GM12878 (cell line): ENCODE data around the gene ADH1A. TPM values are rescaled to one million over a fixed set of nuclear protein-coding genes. Genes with fewer than 3 reads are reported as not detected.

Experiments
- ATAC-seq: fragments of 200-7000 bp; cut with Tn5 transposase; 3 replicates; pipeline ENCODE4 v1.9.1; 2020; ENCODE audit warnings: mild to moderate bottlenecking, moderate library complexity
- BruUV-seq: library from RNA; stranded (reverse); fragments of 400-500 nt; replicated peaks from 2 replicates; lab custom pipeline; 2021; lab: Mats Ljungman, UMichigan
- CTCF ChIA-PET: fragments of 300-600 bp; sonication (Branson Sonifier 250); formaldehyde crosslinking; extraction: SDS; loops from one replicate; lab custom pipeline; 2021; ENCODE audit warnings: inconsistent platforms; lab: Yijun Ruan, JAX
- POLR2A ChIA-PET: fragments of 350-600 bp; formaldehyde crosslinking; extraction: SDS; loops from one replicate; lab custom pipeline; 2021; ENCODE audit warnings: inconsistent platforms; lab: Charles Lee
- RAD21 ChIA-PET: fragments of 300-600 bp; sonication (Branson Sonifier 250); formaldehyde crosslinking; loops from one replicate; lab custom pipeline; 2023; ENCODE audit warnings: antibody characterized with exemption; ENCODE audit not compliant: unreplicated experiment; lab: Charles Lee
- SMC1A ChIA-PET: fragments of 300-600 bp; sonication (Branson Sonifier 250); formaldehyde crosslinking; loops from one replicate; lab custom pipeline; 2023; ENCODE audit not compliant: unreplicated experiment, uncharacterized antibody; lab: Charles Lee
- DNase-seq: peaks from one replicate; pipeline ENCODE4 v3.0.0-alpha.2; 2011; ENCODE audit warnings: low read depth, low spot score
- FAIRE-seq: peaks from 3 replicates; lab custom pipeline; 2011; peaks lifted over from hg19 to GRCh38; lab: Jason Lieb, UNC
- H2AFZ ChIP-seq: 2 replicates; pipeline ENCODE4 v1.6.0; 2011; ENCODE audit warnings: low read depth, low read length, control low read depth; ENCODE audit not compliant: control insufficient read depth
- H3K27ac ChIP-seq: 2 replicates; pipeline ENCODE4 v1.5.1; 2011; ENCODE audit warnings: control low read depth; ENCODE audit not compliant: control insufficient read depth, insufficient read depth
- H3K27me3 ChIP-seq, 2 experiments: replicated peaks in 1 of 2; 2 replicates each; pipeline versions ENCODE4 v1.6.0 to v1.6.1; 2011; ENCODE audit warnings: low read length in 1 of 2; ENCODE audit not compliant: control insufficient read depth in 2 of 2, insufficient read depth in 2 of 2
- H3K36me3 ChIP-seq, 2 experiments: 2 replicates each; pipeline ENCODE4 v1.5.1; 2011; ENCODE audit warnings: low read length in 1 of 2; ENCODE audit not compliant: control insufficient read depth in 2 of 2, insufficient read depth in 2 of 2
- H3K4me1 ChIP-seq: 2 replicates; pipeline ENCODE4 v1.6.1; 2011; ENCODE audit warnings: mild to moderate bottlenecking, low read length, moderate library complexity, mixed read lengths; ENCODE audit not compliant: control insufficient read depth, insufficient read depth
- H3K4me2 ChIP-seq: 2 replicates; pipeline ENCODE4 v1.6.0; 2011; ENCODE audit warnings: control low read depth; ENCODE audit not compliant: control insufficient read depth, insufficient read depth
- H3K4me3 ChIP-seq: fragments of 200-600 bp; sonication (generic); 2 replicates; pipeline ENCODE4 v1.5.1; 2016
- H3K79me2 ChIP-seq: 2 replicates; pipeline ENCODE4 v1.6.0; 2011; ENCODE audit warnings: low read length; ENCODE audit not compliant: control insufficient read depth, insufficient read depth
- H3K9ac ChIP-seq: 2 replicates; pipeline ENCODE4 v1.8.0; 2011; ENCODE audit warnings: low read length, control low read depth, mixed read lengths; ENCODE audit not compliant: control insufficient read depth, insufficient read depth
- H3K9me3 ChIP-seq: replicated peaks from 3 replicates; pipeline ENCODE4 v1.5.1; 2011; ENCODE audit warnings: mild to moderate bottlenecking, low read length; ENCODE audit not compliant: control insufficient read depth, insufficient read depth
- H4K20me1 ChIP-seq: 2 replicates; pipeline ENCODE4 v1.6.0; 2011; ENCODE audit not compliant: control insufficient read depth, insufficient read depth
- HDAC2 ChIP-seq: fragments of 200-600 bp; sonication (generic); IDR thresholded peaks from 2 replicates; pipeline ENCODE4 v1.6.1; 2017
- JUND ChIP-seq: IDR thresholded peaks from 2 replicates; pipeline ENCODE4 v1.6.1; 2012; ENCODE audit warnings: low read depth, mild to moderate bottlenecking, low read length, improper control_type of control experiment, moderate library complexity
- KLF5 ChIP-seq: fragments of 450-650 bp; IDR thresholded peaks from 2 replicates; pipeline ENCODE4 v1.6.1; 2014; ENCODE audit warnings: mild to moderate bottlenecking; ENCODE audit not compliant: partially characterized antibody
- NRF1 ChIP-seq: conservative IDR thresholded peaks from 2 replicates; pipeline ENCODE4 v1.6.1; 2011; ENCODE audit warnings: mild to moderate bottlenecking, low read depth, low read length, improper control_type of control experiment
- PAX8 ChIP-seq: fragments of 450-650 bp; IDR thresholded peaks from 2 replicates; pipeline ENCODE4 v1.6.1; 2017; ENCODE audit warnings: mild to moderate bottlenecking, moderate library complexity
- TAF1 ChIP-seq: IDR thresholded peaks from 2 replicates; pipeline ENCODE4 v1.6.1; 2011; ENCODE audit warnings: mild to moderate bottlenecking, low read depth, low read length, borderline replicate concordance
- ZNF207 ChIP-seq: fragments of 450-650 bp; IDR thresholded peaks from 2 replicates; pipeline ENCODE4 v1.6.1; 2014; ENCODE audit warnings: antibody characterized with exemption, mild to moderate bottlenecking, borderline replicate concordance
- ZNF274 ChIP-seq: IDR thresholded peaks from one replicate; pipeline ENCODE4 v1.8.0; 2011; ENCODE audit not compliant: insufficient read length, insufficient read depth
- WGBS: methylation state at CpG from one replicate; pipeline ENCODE4 v1.1.6; 2016; ENCODE audit warnings: low lambda C conversion rate; ENCODE audit not compliant: insufficient replicate concordance, insufficient coverage; ENCODE audit errors: missing lambda C conversion rate; 5-methylcytosine and 5-hydroxymethylcytosine counted together
- in situ Hi-C: fragments of 300-500 bp; cut with MboI; formaldehyde crosslinking; loops from 9 replicates; pipeline ENCODE4 v1.14.3; 2018; ENCODE audit warnings: mixed read lengths
- intact Hi-C: fragments of 100-400 bp; cut with micrococcal nuclease; formaldehyde crosslinking; loops from one replicate; pipeline ENCODE4 v1.14.2; 2022; ENCODE audit not compliant: unreplicated experiment
- polyA plus RNA-seq, 11 experiments: library from polyadenylated mRNA; depleted of rRNA in 4 of 11; unstranded in 6 of 11; stranded (reverse) in 5 of 11; fragments of >200 nt; fragmentation: Nextera tagmentation in 4 of 11; fragmentation: Illumina TruSeq in 1 of 11; extraction: Ambion mirVana in 4 of 11; extraction: Trizol in 1 of 11; gene quantifications; 1 replicate in 1 of 11; 2 replicates in 10 of 11; pipeline versions ENCODE4 v1.2.1 to v1.2.3, GENCODE V29; 2011 to 2016; ENCODE audit warnings: inconsistent platforms in 2 of 11, missing spikeins in 2 of 11, low read depth in 1 of 11
- total RNA-seq, 4 experiments: library from RNA; depleted of rRNA in 3 of 4; stranded (reverse); fragments of >200 nt in 3 of 4; fragmentation: Illumina TruSeq in 1 of 4; extraction: Trizol in 1 of 4; gene quantifications; 2 replicates each; pipeline versions ENCODE4 v1.2.1 to v1.2.3, GENCODE V29; 2013 to 2021
- TF ChIP-seq, protein P1 (sequence below): fragments of 450-650 bp; formaldehyde crosslinking; IDR thresholded peaks from 2 replicates; pipeline ENCODE4 v1.4.0; 2020; ENCODE audit warnings: mild to moderate bottlenecking, moderate library complexity

The ADH1A gene
- total and polyA plus RNA-seq, 10 of the 15 experiments (the other 5 are each of a cell fraction or from before 2014, with no cell fraction given), result not detected

- FAIRE-seq (no peak), DNase-seq (no peak), ATAC-seq (no peak)
- H3K4me2 ChIP-seq, result no peak overlapping the region
- no peaks in the 10 kb centered on the region for H3K9me3 ChIP-seq
- in situ Hi-C loops, result no loop called here
- intact Hi-C loops, result no loop called here
- no peaks in the 10 kb centered on the region for H3K4me1 ChIP-seq
- no peaks in the 10 kb centered on the region for H3K27me3 ChIP-seq
- no peak overlapping the region for H2AFZ ChIP-seq
- ChIA-PET CTCF (no interaction called here), SMC1A (no interaction called here), POLR2A (no interaction called here), RAD21 (no interaction called here)
- H3K79me2 ChIP-seq, result no peaks in the 10 kb centered on the region
- no peak overlapping the region for H3K4me3 ChIP-seq
- 36% methylated on average over 4 of the region's 4 CpGs for WGBS
- H3K9ac ChIP-seq, result no peak overlapping the region
- BruUV-seq, result no TSS peak
- TF ChIP-seq NRF1 (no peak), ZNF207 (no peak), PAX8 (no peak), TAF1 (no peak), KLF5 (no peak), HDAC2 (no peak), ZNF274 (no peak), JUND (no peak)
- TF ChIP-seq, protein P1, sequence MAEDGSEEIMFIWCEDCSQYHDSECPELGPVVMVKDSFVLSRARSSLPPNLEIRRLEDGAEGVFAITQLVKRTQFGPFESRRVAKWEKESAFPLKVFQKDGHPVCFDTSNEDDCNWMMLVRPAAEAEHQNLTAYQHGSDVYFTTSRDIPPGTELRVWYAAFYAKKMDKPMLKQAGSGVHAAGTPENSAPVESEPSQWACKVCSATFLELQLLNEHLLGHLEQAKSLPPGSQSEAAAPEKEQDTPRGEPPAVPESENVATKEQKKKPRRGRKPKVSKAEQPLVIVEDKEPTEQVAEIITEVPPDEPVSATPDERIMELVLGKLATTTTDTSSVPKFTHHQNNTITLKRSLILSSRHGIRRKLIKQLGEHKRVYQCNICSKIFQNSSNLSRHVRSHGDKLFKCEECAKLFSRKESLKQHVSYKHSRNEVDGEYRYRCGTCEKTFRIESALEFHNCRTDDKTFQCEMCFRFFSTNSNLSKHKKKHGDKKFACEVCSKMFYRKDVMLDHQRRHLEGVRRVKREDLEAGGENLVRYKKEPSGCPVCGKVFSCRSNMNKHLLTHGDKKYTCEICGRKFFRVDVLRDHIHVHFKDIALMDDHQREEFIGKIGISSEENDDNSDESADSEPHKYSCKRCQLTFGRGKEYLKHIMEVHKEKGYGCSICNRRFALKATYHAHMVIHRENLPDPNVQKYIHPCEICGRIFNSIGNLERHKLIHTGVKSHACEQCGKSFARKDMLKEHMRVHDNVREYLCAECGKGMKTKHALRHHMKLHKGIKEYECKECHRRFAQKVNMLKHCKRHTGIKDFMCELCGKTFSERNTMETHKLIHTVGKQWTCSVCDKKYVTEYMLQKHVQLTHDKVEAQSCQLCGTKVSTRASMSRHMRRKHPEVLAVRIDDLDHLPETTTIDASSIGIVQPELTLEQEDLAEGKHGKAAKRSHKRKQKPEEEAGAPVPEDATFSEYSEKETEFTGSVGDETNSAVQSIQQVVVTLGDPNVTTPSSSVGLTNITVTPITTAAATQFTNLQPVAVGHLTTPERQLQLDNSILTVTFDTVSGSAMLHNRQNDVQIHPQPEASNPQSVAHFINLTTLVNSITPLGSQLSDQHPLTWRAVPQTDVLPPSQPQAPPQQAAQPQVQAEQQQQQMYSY, result no peak
- no peaks in the 10 kb centered on the region for H4K20me1 ChIP-seq
- H3K36me3 ChIP-seq, result no peaks in the 10 kb centered on the region
- H3K27ac ChIP-seq, result no peak overlapping the region
Measured at GRCh38 chr4:99252746-99253145, 38.0 kb downstream of the ADH1A start.
